Stimulated activated CD8-positive, alpha-beta memory T cell treated with anti-CD3 and anti-CD28 coated beads, Interleukin-4, amount 100 ng/mL, for 4 hours (primary cell): ENCODE measurements around the gene SGMS1.
"Not testable (repeated sequence)": the region's sequence is repeated elsewhere in the genome, so short reads cannot be mapped to it uniquely, and the experiment has no call there.

Source experiments
- DNase-seq, 2 donors: peaks; one replicate each; pipeline ENCODE4 v3.0.0-alpha.2; 2020; ENCODE audit warnings: low read depth in 2 of 2, low spot score in 1 of 2

Gene SGMS1

DNA sequence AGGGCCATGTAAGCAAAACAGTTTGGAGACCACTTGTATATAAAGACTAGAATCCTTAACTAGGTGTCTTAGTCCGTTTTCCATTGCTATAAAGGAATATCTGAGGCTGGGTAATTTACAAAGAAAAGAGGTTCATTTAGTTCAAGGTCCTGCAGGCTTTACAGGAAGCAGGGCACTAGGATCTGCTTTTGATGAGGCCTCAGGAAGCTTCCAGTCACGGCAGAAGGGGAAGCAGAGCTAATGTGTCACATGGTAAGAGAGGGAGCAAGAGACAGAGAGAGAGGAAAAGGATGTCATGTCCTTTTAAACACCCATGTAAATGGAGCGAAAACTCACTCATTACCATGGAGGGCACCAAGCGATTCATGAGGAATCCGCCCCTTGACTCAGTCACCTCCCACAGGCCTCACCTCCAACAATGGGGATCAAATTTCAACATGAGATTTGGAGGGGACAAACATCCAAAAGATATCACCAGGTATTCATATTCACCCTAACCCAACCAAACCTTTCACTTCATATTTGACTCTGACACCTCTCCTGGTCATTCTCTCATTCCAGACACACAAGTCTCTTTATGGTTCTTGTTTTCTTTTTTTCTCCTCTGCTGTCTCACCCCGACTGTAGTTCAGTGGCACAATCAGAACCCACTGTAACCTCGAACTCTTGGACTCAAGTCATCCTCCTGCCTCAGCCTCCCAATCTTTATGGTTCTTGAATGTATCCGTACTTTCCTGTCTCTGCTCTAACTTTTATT, 342.4 kb downstream of the SGMS1 start:
- no peak for DNase-seq

DNA sequence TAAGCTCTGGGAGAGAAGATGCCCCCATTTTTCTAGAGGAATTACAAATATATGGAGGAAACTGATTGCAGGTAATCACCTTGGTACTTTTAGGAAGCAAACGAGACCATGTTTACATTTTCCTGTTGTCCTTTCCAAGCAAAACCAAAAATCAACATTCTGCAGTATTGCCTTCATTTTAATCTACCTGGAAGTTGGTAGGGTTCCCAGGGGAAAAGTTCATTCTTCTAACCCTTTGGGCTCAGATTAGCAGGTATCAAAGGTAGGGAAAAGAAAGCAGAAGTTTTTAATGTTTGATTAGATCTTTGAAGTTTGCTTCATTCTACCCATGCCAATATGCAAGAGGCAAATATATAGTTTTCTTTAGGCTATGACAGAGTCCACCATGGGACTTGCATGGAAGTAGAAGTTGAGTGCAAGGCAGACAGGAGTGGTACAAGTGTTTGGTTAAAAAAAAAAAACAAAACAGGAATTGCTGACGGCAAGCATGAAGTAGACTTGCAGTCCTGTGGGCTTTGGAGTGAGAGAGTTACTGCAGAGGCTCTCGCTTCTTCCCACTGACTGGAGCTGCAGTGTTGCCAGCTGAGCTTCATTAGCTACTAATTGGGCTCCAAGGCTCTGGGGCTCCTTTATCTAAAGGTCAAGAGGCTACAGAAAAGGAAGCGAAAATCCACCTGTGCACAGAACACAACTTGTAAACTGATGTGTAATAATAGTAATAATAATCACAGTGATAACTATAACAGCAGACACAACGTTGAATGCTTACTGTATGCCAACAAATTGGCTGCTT, 343.5 kb downstream of the SGMS1 start:
- DNase-seq: no peak

DNA sequence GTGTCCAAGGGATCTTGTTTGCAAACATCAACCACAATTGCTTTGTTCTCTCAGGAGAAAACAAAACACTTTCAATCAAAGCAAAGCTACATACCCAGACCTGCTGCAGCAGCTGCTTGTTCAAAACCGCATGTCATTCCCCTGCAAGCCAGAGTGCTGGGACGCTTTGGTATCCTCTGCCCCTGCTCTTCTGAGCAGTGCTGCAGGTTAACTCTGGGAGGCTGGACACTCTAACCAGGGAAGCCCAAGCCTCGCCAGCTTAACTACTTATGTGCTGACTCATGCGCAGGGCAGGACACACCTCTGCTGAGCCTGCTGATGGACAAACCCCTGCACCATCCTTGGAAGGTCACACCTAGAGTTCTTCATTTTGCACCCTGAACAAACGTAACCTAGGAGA, 344.3 kb downstream of the SGMS1 start:
- no peak for DNase-seq

DNA sequence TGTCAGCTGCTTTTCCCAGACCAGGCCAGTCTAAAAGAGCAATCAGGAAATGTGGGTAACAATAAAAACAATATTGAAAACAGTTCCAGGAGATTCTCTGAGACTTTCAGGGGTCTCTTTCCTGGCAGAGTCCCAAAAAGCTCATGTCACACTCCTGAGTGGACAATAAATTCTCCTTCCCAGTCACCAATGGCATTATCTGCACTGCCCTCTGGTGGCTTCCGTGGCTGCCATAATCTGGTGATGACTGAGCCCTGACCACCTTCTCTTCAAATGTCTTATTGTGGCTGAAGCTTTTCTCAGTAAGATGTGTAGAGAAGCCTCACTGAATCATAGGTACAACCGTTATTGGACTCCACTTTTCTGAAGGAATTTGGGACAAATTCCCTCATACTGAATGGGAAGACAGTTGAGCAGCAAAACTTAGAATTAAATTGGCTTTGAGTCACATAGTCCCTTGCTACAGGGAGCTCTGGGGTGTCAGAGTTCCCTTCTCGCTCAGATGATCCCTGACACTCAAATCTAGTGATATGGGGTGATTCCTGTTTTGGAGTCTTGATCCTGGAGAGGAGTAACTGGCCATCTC, 348.0 kb downstream of the SGMS1 start:
- peak in 1 of 2 donors; percentile 9 for DNase-seq

- no peak for DNase-seq
These were observed 351.2 kb downstream of the SGMS1 start for GRCh38 chr10:50272531-50272930.

GRCh38 chr10:50271564-50272250, 352.0 kb downstream of the SGMS1 start:
- DNase-seq: no peak

DNA sequence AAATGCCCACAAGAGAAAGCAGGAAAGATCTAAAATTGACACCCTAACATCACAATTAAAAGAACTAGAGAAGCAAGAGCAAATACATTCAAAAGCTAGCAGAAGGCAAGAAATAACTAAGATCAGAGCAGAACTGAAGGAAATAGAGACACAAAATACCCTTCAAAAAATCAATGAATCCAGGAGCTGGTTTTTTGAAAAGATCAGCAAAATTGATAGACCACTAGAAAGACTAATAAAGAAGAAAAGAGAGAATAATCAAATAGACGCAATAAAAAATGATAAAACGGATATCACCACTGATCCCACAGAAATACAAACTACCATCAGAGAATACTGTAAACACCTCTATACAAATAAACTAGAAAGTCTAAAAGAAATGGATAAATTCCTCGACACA, 355.9 kb downstream of the SGMS1 start:
- not testable (repeated sequence) for DNase-seq

DNA sequence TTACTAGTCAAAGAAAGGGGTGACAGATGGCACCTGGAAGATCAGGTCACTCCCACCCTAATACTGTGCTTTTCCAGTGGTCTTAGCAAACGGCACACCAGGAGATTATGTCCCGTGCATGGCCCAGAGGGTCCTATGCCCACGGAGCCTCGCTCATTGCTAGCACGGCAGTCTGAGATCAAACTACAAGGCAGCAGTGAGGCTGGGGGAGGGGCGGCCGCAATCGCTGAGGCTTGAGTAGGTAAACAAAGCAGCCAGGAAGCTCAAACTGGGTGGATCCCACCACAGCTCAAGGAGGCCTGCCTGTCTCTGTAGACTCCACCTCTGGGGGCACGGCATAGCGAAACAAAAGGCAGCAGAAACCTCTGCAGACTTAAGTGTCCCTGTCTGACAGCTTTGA, 361.1 kb downstream of the SGMS1 start:
- not testable (repeated sequence) for DNase-seq

GRCh38 chr10:50260791-50261281, 362.9 kb downstream of the SGMS1 start:
- DNase-seq: no peak
